Measurements from ENCODE around the gene ANAPC7.
"Not testable (repeated sequence)": the region's sequence is repeated elsewhere in the genome, so short reads cannot be mapped to it uniquely, and the experiment has no call there.

ANAPC7 gene

GRCh38 chr12:110345963-110346362 is 57.5 kb downstream of the ANAPC7 start:
- DNase-seq, result no peak

- DNase-seq, result no peak
These were observed 58.3 kb downstream of the ANAPC7 start for GRCh38 chr12:110345176-110345661.

- DNase-seq, result no peak
These were observed 58.9 kb downstream of the ANAPC7 start for GRCh38 chr12:110344657-110345056.

GRCh38 chr12:110343736-110344555 is 59.6 kb downstream of the ANAPC7 start:
- DNase-seq, result no peak

GRCh38 chr12:110343114-110343513 is 60.4 kb downstream of the ANAPC7 start:
- no peak for DNase-seq

GRCh38 chr12:110342157-110342556 is 61.4 kb downstream of the ANAPC7 start:
- no peak for DNase-seq

GRCh38 chr12:110340706-110341105 is 62.8 kb downstream of the ANAPC7 start:
- no peak for DNase-seq

- not testable (repeated sequence) for DNase-seq
These were observed 63.2 kb downstream of the ANAPC7 start for GRCh38 chr12:110340261-110340660.

GRCh38 chr12:110339184-110339952 is 64.1 kb downstream of the ANAPC7 start:
- no peak for DNase-seq

- DNase-seq, result no peak
These were observed 64.8 kb downstream of the ANAPC7 start for GRCh38 chr12:110338754-110339153.

GRCh38 chr12:110337912-110338710 is 65.4 kb downstream of the ANAPC7 start:
- DNase-seq, result no peak

- DNase-seq, result no peak
These were observed 67.9 kb downstream of the ANAPC7 start for GRCh38 chr12:110335481-110336045.

- no peak for DNase-seq
These were observed 70.3 kb downstream of the ANAPC7 start for GRCh38 chr12:110333201-110333600.

GRCh38 chr12:110330544-110330943 is 73.0 kb downstream of the ANAPC7 start:
- DNase-seq, result peak in 1 of 2 donors; percentile 51

- DNase-seq, result no peak
These were observed 73.4 kb downstream of the ANAPC7 start for GRCh38 chr12:110330124-110330523.

GRCh38 chr12:110329710-110330109 is 73.8 kb downstream of the ANAPC7 start:
- DNase-seq, result no peak
